HG02763 (cell line): ENCODE results near the gene DCP1B.
"Not testable (repeated sequence)": the region's sequence is repeated elsewhere in the genome, so short reads cannot be mapped to it uniquely, and the experiment has no call there.

Experiments
- ATAC-seq: cut with Tn5 transposase; IDR thresholded peaks from one replicate; pipeline ENCODE4 v1.9.1; 2021; ENCODE audit warnings: mild to moderate bottlenecking, moderate library complexity; ENCODE audit not compliant: unreplicated experiment

The DCP1B gene

GRCh38 chr12:1977109-1977508 lies 27.1 kb downstream of the DCP1B start:
- no peak for ATAC-seq

DNA sequence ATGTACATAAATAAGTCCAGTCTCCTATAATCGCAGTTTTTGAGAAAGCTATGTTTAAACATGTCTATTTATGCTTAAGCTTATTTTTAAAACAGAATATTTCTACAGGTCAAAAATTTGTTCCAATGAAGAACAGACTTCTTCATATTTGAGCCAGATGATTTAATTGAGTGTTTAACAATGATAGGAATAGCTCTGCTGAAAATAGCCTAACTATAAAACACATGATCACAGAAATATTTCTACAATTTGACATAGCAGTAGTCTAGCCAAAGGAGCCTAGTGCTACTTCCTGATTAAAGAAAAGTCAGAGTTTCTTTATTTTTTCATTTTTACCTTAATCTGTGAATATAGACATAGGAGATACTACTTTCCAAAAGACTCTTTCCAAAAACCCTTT lies 29.4 kb downstream of the DCP1B start:
- ATAC-seq = no peak

DNA sequence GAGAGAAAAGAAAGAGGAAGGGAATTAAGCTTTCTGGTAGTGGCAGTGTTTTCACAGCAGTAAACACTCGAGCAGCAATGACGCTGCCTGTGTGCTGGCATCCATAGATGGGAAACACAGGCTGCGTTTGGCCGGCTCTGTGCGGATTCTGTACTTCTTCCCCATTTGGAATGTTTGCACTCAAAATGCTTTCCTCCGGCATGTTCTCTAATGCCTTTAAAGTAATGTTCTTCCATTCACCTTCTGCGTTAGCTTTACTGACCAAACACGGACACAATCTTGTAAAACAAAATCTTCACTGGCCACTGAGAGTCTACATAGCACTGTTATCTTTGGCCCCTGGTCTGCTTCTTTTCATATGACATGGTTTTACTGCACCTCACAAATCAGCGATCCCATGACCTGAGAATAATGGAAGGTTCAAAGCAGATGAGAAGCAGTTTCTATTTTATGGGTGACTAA lies 31.4 kb downstream of the DCP1B start:
- ATAC-seq = no peak

- ATAC-seq = no peak
Measured at GRCh38 chr12:1972260-1972659, 32.0 kb downstream of the DCP1B start.

DNA sequence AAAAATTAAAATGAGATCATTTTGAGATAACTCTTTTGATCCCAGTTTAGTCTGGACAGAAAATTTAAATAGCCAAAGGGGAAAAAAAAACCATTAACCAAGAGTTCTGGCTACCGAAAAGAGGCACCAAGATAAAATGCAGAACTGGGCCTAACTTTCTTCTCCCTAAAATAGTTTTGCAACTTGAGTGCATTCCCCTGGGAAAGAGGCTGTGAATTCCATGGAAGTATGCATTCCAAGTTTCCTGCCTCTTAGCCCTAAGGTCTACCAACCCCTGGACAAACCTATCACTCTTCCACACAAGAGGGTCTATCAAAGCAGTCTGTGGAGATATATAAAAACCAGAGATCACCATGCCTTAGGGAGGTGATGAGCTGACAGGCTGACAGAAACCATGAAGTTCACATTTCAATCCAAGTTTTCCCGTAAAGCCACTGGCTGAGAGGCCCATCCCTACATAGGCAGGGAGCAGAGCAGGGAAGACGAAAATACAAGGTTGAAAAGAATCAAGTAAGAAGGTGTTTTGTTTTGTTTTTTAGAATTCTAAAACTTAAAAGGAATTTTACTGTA lies 33.8 kb downstream of the DCP1B start:
- ATAC-seq = no peak

DNA sequence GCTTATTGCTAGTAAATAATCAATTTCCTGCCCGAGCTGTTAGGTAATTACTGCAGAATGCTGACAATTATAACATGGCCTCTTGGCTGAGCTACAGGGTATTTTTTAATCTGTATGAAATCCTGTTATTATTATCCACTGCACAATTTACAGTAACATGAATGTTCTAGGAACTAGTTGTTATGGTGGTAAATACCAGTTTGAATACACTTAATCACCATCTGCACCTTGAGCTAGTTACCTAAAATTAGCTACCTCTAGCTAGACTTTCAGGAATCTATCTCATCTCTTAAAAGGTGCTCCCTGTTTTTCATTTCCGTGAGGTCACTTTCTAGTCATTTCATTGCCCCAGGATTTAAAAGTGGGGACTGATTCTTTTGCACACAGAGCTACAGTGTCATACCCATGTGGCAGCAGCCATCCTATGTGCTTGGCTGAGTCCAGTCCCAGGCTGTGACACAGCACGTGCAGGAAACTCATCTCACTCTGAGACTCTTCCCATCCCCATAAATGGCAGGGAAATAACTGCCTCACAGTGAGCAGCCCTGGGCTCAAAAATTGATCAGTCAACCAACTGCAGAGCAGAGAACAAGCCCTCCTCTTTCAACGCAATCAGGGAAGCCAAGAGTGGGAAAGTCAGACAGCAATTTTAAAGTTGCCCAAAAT lies 37.6 kb downstream of the DCP1B start:
- ATAC-seq = no peak

- ATAC-seq = no peak
Measured at GRCh38 chr12:1965916-1966315, 38.3 kb downstream of the DCP1B start.

DNA sequence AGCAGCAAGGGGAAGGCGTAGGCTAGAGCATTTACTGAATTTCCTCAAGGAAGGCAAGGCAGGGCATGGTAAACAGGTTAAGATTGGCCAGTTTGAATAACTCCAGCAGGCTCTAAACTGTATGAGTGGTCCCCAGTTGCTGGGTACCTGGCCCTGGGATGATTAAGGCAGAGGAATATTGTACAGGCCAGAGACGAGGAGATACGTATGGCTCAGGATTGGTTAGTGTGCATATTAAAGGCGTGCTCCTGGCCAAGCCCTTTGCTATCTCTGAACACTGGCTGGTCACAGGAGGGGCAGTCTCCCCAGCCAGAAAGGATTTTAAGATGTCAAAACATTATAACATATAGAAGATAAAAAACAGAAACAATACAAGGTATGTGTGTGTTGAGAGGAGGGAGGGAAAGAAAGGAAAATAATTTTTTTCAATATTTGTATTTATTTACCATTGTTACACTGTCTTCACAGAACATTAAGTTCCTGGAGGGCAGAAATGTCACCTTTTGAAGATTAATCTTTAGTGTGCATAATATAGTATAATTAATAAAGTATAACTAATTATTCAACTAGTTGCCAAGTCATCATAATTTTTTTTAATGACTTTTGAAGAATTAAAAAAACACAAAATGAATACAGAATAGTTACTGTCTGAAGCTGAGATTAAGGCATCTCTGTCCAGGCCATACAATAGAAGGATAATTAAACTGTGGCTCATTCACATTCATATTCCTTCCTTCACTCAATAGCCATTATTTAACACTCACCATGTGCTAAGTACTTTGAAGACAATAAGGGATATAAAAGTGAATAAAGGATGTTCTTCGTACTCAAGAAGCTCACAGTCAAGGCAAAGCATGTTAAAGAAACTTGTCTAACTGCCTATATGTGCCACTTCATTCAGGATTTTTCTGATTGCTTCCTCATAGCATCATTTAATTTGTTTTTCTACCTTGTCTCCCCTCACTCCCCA lies 41.9 kb downstream of the DCP1B start:
- ATAC-seq = no peak

- no peak for ATAC-seq
Measured at GRCh38 chr12:1956716-1957115, 47.5 kb downstream of the DCP1B start.

- no peak for ATAC-seq
Measured at GRCh38 chr12:1949771-1950470, 54.3 kb downstream of the DCP1B start.

- no peak for ATAC-seq
Measured at GRCh38 chr12:1948883-1949282, 55.4 kb downstream of the DCP1B start.

DNA sequence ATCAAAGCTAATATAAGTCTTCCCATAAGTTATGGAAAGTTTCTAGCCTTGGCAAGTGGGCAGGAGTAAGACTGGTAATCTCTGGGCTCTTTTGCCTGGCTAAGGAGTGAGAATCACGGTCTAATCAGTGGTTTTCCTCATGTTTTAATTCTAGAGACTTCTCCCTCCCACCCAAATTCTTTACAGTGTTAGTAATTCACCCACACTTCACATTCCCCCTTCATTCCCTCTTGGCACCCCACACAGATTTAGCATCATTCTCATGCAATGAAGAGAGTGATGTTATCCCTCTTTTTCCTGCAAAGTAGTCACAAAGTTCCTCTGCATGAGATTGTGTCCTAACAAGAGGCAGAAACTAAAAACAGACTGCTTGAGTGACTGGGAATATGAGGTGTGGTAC lies 57.2 kb downstream of the DCP1B start:
- ATAC-seq = no peak

DNA sequence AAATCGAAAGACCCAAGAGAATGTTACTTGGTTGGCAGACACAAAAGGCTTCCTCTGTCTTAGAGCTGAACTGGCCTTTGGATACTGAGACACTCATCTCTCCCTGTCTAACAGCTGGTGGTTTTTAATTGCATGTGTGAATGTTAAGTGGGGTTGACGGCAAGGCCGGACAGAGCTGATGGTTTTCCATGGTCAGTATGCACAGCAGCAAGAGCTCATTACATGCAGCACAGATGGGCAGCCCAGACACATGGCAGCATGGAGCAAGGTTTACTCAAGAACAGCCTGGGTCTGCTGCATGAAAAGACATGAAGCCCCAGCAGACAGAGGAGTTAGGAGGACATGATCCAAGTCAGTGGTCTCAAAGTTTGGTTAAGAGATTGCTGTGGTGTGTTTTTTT lies 58.0 kb downstream of the DCP1B start:
- ATAC-seq = no peak

DNA sequence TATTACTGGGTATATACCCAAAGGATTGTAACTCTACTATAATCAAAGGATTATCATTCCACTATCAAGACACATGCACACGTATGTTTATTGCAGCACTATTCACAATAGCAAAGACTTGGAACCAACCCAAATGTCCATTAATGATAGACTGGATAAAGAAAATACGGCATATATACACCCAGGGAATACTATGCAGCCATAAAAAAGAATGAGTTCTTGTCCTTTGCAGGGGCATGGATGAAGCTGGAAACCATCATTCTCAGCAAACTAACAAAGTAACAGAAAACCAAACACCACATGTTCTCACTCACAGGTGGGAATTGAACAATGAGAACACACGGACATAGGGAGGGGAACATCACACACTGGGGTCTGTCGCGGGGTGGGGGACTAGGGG lies 58.8 kb downstream of the DCP1B start:
- ATAC-seq = not testable (repeated sequence)

DNA sequence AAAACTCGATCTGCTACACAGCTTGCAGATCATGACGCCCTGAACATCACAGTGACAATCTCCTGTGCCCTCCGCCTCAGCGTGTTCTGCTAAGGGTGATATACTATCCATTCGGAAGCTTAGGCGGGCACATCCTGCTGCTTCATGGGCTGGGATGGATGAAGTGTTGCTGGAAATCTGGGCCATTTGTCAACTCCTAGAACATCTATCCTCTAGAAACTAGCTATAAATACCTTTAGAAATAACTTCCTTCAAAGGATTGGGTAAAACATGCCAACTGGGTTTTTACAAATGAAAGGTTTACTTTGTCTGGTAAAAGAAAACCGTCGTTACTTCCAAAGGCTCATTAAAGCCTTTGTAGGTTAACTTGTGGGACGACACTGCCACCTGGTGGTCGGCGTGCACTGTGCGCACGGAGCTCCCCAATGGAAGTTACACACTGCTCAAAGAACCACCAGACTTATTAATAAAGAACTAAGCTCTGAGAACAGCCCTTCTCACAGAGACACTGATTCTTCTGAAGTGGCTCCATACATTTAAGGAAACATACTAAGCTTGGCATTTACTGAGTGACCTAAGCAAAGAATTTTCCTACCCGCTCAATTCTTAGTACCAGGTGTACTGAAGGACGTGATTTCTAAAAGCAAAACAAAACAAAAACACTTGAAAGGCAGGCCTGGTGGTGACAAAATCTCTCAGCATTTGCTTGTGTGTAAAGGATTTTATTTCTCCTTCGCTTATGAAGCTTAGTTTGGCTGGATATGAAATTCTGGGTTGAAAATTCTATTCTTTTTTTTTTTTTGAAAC lies 64.3 kb downstream of the DCP1B start:
- no peak for ATAC-seq

DNA sequence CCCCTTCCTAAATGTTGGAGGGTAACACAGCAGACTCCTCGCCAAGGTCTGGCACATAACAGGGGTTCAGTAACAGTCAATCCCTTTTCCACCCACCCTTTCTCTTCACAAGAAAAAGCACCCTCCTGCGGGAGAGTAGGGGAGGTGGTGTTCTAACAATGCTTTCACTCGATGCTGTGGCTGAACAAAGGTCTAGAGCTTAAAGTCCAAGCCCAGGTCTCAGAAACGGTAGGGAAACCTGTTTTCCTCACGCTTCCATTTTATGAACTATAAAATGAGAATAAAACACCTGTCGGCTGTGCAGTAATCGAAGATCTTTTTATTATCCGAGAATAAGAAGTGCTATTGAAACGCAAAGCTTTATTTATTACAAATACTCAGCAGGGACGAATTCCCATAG lies 64.9 kb downstream of the DCP1B start:
- no peak for ATAC-seq

- no peak for ATAC-seq
Measured at GRCh38 chr12:1937481-1938224, 66.6 kb downstream of the DCP1B start.

GRCh38 chr12:1936406-1937320 lies 67.6 kb downstream of the DCP1B start:
- no peak for ATAC-seq
